HEK293 (cell line): Measurements from ENCODE around the gene VSIR.

Experiments used
- CTCF ChIA-PET: fragments of 350-600 bp; formaldehyde crosslinking; extraction: SDS; loops from one replicate; lab custom pipeline; 2021; ENCODE audit warnings: antibody characterized with exemption; lab: Yijun Ruan, JAX
- POLR2A ChIA-PET: fragments of 300-600 bp; formaldehyde crosslinking; extraction: SDS; loops from one replicate; lab custom pipeline; 2020; ENCODE audit warnings: antibody characterized with exemption, inconsistent platforms; lab: Yijun Ruan, JAX
- H3K27ac ChIP-seq: fragments of 200-500 bp; sonication (Bioruptor generic); 2 replicates; pipeline ENCODE4 v1.5.1; 2014; ENCODE audit warnings: low read depth, low read length, control low read depth, inconsistent platforms; ENCODE audit errors: extremely low read depth
- H3K36me3 ChIP-seq, 2 experiments: fragments of 200-500 bp in 1 of 2; sonication (Bioruptor generic) in 1 of 2; 1 replicate in 1 of 2; 2 replicates in 1 of 2; pipeline ENCODE4 v1.5.1; 2014 to 2017; ENCODE audit warnings: inconsistent platforms in 2 of 2, low read length in 2 of 2; ENCODE audit not compliant: control insufficient read depth in 2 of 2, insufficient read depth in 1 of 2
- H3K4me1 ChIP-seq: fragments of 200-500 bp; sonication (Bioruptor generic); 2 replicates; pipeline ENCODE4 v1.5.1; 2014; ENCODE audit warnings: mild to moderate bottlenecking, low read length, inconsistent platforms; ENCODE audit not compliant: control insufficient read depth, insufficient read depth
- H3K4me3 ChIP-seq: 2 replicates; pipeline ENCODE4 v1.5.1; 2011; ENCODE audit warnings: low read depth, mild to moderate bottlenecking, control low read depth, low read length, moderate library complexity
- H3K9me3 ChIP-seq: fragments of 200-500 bp; sonication (Bioruptor generic); 2 replicates; pipeline ENCODE4 v1.5.1; 2014; ENCODE audit warnings: low read depth, low read length, inconsistent platforms; ENCODE audit not compliant: control insufficient read depth, insufficient read depth
- CTCF ChIP-seq: fragments of 450-650 bp; formaldehyde crosslinking; IDR thresholded peaks from 2 replicates; pipeline ENCODE4 v1.5.1; 2016; ENCODE audit warnings: missing biosample characterization, missing genetic modification characterization
- GLIS2 ChIP-seq: fragments of 450-650 bp; formaldehyde crosslinking; IDR thresholded peaks from 2 replicates; pipeline ENCODE4 v1.5.1; 2016; ENCODE audit warnings: missing biosample characterization, missing genetic modification characterization
- IKZF3 ChIP-seq: fragments of 450-650 bp; IDR thresholded peaks from 2 replicates; pipeline ENCODE4 v1.5.0; 2018; ENCODE audit warnings: missing biosample characterization, mild to moderate bottlenecking, missing genetic modification characterization, moderate library complexity
- KLF9 ChIP-seq: fragments of 450-650 bp; formaldehyde crosslinking; IDR thresholded peaks from 2 replicates; pipeline ENCODE4 v1.5.1; 2016; ENCODE audit warnings: missing biosample characterization, missing genetic modification characterization, low read depth
- RBAK ChIP-seq: fragments of 450-650 bp; formaldehyde crosslinking; IDR thresholded peaks from 2 replicates; pipeline ENCODE4 v1.5.1; 2016; ENCODE audit warnings: missing biosample characterization, missing genetic modification characterization
- SCRT1 ChIP-seq: fragments of 450-650 bp; formaldehyde crosslinking; IDR thresholded peaks from 2 replicates; pipeline ENCODE4 v1.5.1; 2016; ENCODE audit warnings: missing biosample characterization, missing genetic modification characterization, borderline replicate concordance
- ZBTB48 ChIP-seq: fragments of 450-650 bp; formaldehyde crosslinking; IDR thresholded peaks from 2 replicates; pipeline ENCODE4 v1.5.1; 2016; ENCODE audit warnings: missing biosample characterization, missing genetic modification characterization
- ZBTB7A ChIP-seq: fragments of 450-650 bp; formaldehyde crosslinking; IDR thresholded peaks from 2 replicates; pipeline ENCODE4 v1.5.1; 2016; ENCODE audit warnings: low read depth, missing biosample characterization, missing genetic modification characterization
- ZFP3 ChIP-seq: fragments of 450-650 bp; formaldehyde crosslinking; IDR thresholded peaks from 2 replicates; pipeline ENCODE4 v1.5.1; 2016; ENCODE audit warnings: low read depth, missing biosample characterization, missing genetic modification characterization
- ZNF184 ChIP-seq: fragments of 450-650 bp; IDR thresholded peaks from 2 replicates; pipeline ENCODE4 v1.5.1; 2018; ENCODE audit warnings: missing biosample characterization, mild to moderate bottlenecking, missing genetic modification characterization
- ZNF24 ChIP-seq: fragments of 450-650 bp; formaldehyde crosslinking; IDR thresholded peaks from 2 replicates; pipeline ENCODE4 v1.5.1; 2016; ENCODE audit warnings: missing biosample characterization, missing genetic modification characterization
- ZNF341 ChIP-seq: fragments of 450-650 bp; formaldehyde crosslinking; IDR thresholded peaks from 2 replicates; pipeline ENCODE4; 2016; ENCODE audit warnings: low read depth, missing biosample characterization, missing genetic modification characterization
- ZNF529 ChIP-seq: fragments of 450-650 bp; formaldehyde crosslinking; IDR thresholded peaks from 2 replicates; pipeline ENCODE4 v1.5.1; 2017; ENCODE audit warnings: missing genetic modification characterization, missing biosample characterization; ENCODE audit not compliant: insufficient replicate concordance
- ZNF596 ChIP-seq: fragments of 450-650 bp; IDR thresholded peaks from 2 replicates; pipeline ENCODE4 v1.5.0; 2018; ENCODE audit warnings: missing biosample characterization, mild to moderate bottlenecking, missing genetic modification characterization, moderate library complexity
- ZNF785 ChIP-seq: fragments of 450-650 bp; formaldehyde crosslinking; IDR thresholded peaks from 2 replicates; pipeline ENCODE4 v1.5.1; 2016; ENCODE audit warnings: missing biosample characterization, missing genetic modification characterization
- TF ChIP-seq, protein P1 (sequence below): fragments of 450-650 bp; formaldehyde crosslinking; IDR thresholded peaks from 2 replicates; pipeline ENCODE4 v1.5.1; 2017; ENCODE audit warnings: missing biosample characterization, missing genetic modification characterization
- TF ChIP-seq, protein P2 (sequence below): fragments of 450-650 bp; formaldehyde crosslinking; IDR thresholded peaks from 2 replicates; pipeline ENCODE4 v1.5.1; 2017; ENCODE audit warnings: missing biosample characterization, missing genetic modification characterization
- TF ChIP-seq, protein P3 (sequence below): sonication (generic); formaldehyde crosslinking; IDR thresholded peaks from 2 replicates; pipeline ENCODE4 v1.8.1; 2022; ENCODE audit warnings: mild to moderate bottlenecking, moderate library complexity, missing genetic modification reagents
- TF ChIP-seq, protein P4 (sequence below): fragments of 450-650 bp; formaldehyde crosslinking; IDR thresholded peaks from 2 replicates; pipeline ENCODE4 v1.5.1; 2016; ENCODE audit warnings: missing biosample characterization, missing genetic modification characterization

The VSIR gene

GRCh38 chr10:71773221-71773971 lies at the start of gene VSIR (continued):
- TF ChIP-seq, protein P1, sequence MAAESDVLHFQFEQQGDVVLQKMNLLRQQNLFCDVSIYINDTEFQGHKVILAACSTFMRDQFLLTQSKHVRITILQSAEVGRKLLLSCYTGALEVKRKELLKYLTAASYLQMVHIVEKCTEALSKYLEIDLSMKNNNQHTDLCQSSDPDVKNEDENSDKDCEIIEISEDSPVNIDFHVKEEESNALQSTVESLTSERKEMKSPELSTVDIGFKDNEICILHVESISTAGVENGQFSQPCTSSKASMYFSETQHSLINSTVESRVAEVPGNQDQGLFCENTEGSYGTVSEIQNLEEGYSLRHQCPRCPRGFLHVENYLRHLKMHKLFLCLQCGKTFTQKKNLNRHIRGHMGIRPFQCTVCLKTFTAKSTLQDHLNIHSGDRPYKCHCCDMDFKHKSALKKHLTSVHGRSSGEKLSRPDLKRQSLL (tag by site-specific recombination): peak; percentile 77; the same call in 1 of the 2 replicates
- peak; percentile 51 for TF ChIP-seq IKZF3 (tag by site-specific recombination)
- TF ChIP-seq ZNF341 (tag by site-specific recombination): 0 out of 2 replicates have a peak, but pooled peaks have one; percentile 6
- TF ChIP-seq KLF9 (tag by site-specific recombination): peak; percentile 60
- no peak for TF ChIP-seq ZFP3 (tag by site-specific recombination)
- TF ChIP-seq, protein P2, sequence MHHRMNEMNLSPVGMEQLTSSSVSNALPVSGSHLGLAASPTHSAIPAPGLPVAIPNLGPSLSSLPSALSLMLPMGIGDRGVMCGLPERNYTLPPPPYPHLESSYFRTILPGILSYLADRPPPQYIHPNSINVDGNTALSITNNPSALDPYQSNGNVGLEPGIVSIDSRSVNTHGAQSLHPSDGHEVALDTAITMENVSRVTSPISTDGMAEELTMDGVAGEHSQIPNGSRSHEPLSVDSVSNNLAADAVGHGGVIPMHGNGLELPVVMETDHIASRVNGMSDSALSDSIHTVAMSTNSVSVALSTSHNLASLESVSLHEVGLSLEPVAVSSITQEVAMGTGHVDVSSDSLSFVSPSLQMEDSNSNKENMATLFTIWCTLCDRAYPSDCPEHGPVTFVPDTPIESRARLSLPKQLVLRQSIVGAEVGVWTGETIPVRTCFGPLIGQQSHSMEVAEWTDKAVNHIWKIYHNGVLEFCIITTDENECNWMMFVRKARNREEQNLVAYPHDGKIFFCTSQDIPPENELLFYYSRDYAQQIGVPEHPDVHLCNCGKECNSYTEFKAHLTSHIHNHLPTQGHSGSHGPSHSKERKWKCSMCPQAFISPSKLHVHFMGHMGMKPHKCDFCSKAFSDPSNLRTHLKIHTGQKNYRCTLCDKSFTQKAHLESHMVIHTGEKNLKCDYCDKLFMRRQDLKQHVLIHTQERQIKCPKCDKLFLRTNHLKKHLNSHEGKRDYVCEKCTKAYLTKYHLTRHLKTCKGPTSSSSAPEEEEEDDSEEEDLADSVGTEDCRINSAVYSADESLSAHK (tag by site-specific recombination): no peak
- peak; percentile 17; the same call in 1 of the 2 replicates for TF ChIP-seq ZBTB48 (tag by site-specific recombination)
- TF ChIP-seq ZBTB7A (tag by site-specific recombination): 0 out of 2 replicates have a peak, but pooled peaks have one; percentile 13
- no peak for TF ChIP-seq ZNF529 (tag by site-specific recombination)
- peak; percentile 32; the same call in 1 of the 2 replicates for TF ChIP-seq CTCF (tag by site-specific recombination)
- peak; percentile 85 for TF ChIP-seq GLIS2
- TF ChIP-seq ZNF24 (tag by site-specific recombination): peak; percentile 71; the same call in 1 of the 2 replicates
- no peak for TF ChIP-seq RBAK (tag by site-specific recombination)
- TF ChIP-seq, protein P3, sequence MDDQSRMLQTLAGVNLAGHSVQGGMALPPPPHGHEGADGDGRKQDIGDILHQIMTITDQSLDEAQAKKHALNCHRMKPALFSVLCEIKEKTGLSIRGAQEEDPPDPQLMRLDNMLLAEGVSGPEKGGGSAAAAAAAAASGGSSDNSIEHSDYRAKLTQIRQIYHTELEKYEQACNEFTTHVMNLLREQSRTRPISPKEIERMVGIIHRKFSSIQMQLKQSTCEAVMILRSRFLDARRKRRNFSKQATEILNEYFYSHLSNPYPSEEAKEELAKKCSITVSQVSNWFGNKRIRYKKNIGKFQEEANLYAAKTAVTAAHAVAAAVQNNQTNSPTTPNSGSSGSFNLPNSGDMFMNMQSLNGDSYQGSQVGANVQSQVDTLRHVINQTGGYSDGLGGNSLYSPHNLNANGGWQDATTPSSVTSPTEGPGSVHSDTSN (CRISPR knock-in tag): peak; percentile 73; the same call in 1 of the 2 replicates
- TF ChIP-seq ZNF596 (tag by site-specific recombination): peak; percentile 78
- 0 out of 2 replicates have a peak, but pooled peaks have one; percentile 47 for TF ChIP-seq ZNF184 (tag by site-specific recombination)

- TF ChIP-seq, protein P4, sequence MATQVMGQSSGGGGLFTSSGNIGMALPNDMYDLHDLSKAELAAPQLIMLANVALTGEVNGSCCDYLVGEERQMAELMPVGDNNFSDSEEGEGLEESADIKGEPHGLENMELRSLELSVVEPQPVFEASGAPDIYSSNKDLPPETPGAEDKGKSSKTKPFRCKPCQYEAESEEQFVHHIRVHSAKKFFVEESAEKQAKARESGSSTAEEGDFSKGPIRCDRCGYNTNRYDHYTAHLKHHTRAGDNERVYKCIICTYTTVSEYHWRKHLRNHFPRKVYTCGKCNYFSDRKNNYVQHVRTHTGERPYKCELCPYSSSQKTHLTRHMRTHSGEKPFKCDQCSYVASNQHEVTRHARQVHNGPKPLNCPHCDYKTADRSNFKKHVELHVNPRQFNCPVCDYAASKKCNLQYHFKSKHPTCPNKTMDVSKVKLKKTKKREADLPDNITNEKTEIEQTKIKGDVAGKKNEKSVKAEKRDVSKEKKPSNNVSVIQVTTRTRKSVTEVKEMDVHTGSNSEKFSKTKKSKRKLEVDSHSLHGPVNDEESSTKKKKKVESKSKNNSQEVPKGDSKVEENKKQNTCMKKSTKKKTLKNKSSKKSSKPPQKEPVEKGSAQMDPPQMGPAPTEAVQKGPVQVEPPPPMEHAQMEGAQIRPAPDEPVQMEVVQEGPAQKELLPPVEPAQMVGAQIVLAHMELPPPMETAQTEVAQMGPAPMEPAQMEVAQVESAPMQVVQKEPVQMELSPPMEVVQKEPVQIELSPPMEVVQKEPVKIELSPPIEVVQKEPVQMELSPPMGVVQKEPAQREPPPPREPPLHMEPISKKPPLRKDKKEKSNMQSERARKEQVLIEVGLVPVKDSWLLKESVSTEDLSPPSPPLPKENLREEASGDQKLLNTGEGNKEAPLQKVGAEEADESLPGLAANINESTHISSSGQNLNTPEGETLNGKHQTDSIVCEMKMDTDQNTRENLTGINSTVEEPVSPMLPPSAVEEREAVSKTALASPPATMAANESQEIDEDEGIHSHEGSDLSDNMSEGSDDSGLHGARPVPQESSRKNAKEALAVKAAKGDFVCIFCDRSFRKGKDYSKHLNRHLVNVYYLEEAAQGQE: peak; percentile 68; the same call in 1 of the 2 replicates
- TF ChIP-seq SCRT1 (tag by site-specific recombination) (no peak), ZNF785 (tag by site-specific recombination) (no peak)
- Histone ChIP-seq H3K4me1 (no peaks in the 10 kb centered on the region), H3K4me3 (no peak overlapping the region), H3K9me3 (no peaks in the 10 kb centered on the region), H3K27ac (no peak overlapping the region), H3K36me3 (peaks cover 13 to 98% of the 10 kb centered on the region in 2 experiments)
- POLR2A ChIA-PET: no interaction called here
- CTCF ChIA-PET: interaction anchor here (0.6 to 1.7 kb wide), 3 partner anchors 15 to 210 kb away, joined by 3 to 20 read pairs (median 5); no protein-coding TSS in a partner anchor
These were observed 48.8 kb upstream of the VSIR start for GRCh38 chr10:71821909-71822763.
